ENCODE data around the gene ICAM2.

Gene ICAM2

GRCh38 chr17:64064331-64064730 lies 43.9 kb upstream of the ICAM2 start:
- TF ChIP-seq EZH2phosphoT487 (IDR thresholded peaks at IDR 0.05; ENCODE audit: borderline replicate concordance, low read length) (no peak), CTCF (IDR thresholded peaks at IDR 0.05; ENCODE audit: low read depth, low read length, poor library complexity, severe bottlenecking) (no peak)
- H3K79me2 ChIP-seq (ENCODE audit: control insufficient read depth, low read length), result no peaks in the 10 kb centered on the region
- no peaks in the 10 kb centered on the region for H4K20me1 ChIP-seq (ENCODE audit: control insufficient read depth, insufficient read depth, low read depth, low read length)
- H3K4me3 ChIP-seq (ENCODE audit: low read length), result no peak overlapping the region
- no peaks in the 10 kb centered on the region for H3K36me3 ChIP-seq (ENCODE audit: control insufficient read depth, low read length)
- no peaks in the 10 kb centered on the region for H3F3A ChIP-seq (ENCODE audit: control insufficient read depth, insufficient read depth)
- H3K27ac ChIP-seq (ENCODE audit: low read depth, low read length), result no peak overlapping the region
- peaks cover 2% of the 10 kb centered on the region; the same call in 1 of the 2 replicates for H3K9me3 ChIP-seq (ENCODE audit: control insufficient read depth, insufficient read depth, low read length)
- no peaks in the 10 kb centered on the region for H3K9me2 ChIP-seq (replicated peaks; ENCODE audit: control insufficient read depth, low read length)
- no peak overlapping the region for H3K4me2 ChIP-seq (ENCODE audit: low read length)
- H3K27me3 ChIP-seq (ENCODE audit: control insufficient read depth, low read length), result no peaks in the 10 kb centered on the region
- peaks cover 15% of the 10 kb centered on the region for H3K4me1 ChIP-seq (ENCODE audit: control insufficient read depth, low read length)

GRCh38 chr17:64063766-64064224 lies 43.4 kb upstream of the ICAM2 start:
- Histone ChIP-seq H3K9me3 (ENCODE audit: control insufficient read depth, insufficient read depth, low read length) (no peaks in the 10 kb centered on the region), H3K9me2 (replicated peaks; ENCODE audit: control insufficient read depth, low read length) (no peaks in the 10 kb centered on the region), H4K20me1 (ENCODE audit: control insufficient read depth, insufficient read depth, low read depth, low read length) (no peaks in the 10 kb centered on the region), H3K4me3 (ENCODE audit: low read length) (no peak overlapping the region), H3K27ac (ENCODE audit: low read depth, low read length) (no peak overlapping the region), H3F3A (ENCODE audit: control insufficient read depth, insufficient read depth) (no peaks in the 10 kb centered on the region), H3K27me3 (ENCODE audit: control insufficient read depth, low read length) (no peaks in the 10 kb centered on the region), H3K4me1 (ENCODE audit: control insufficient read depth, low read length) (peaks cover 15% of the 10 kb centered on the region), H3K79me2 (ENCODE audit: control insufficient read depth, low read length) (no peaks in the 10 kb centered on the region), H3K4me2 (ENCODE audit: low read length) (no peak overlapping the region), H3K36me3 (ENCODE audit: control insufficient read depth, low read length) (no peaks in the 10 kb centered on the region)
- TF ChIP-seq CTCF (IDR thresholded peaks at IDR 0.05; ENCODE audit: low read depth, low read length, poor library complexity, severe bottlenecking), result peak; percentile 34
- no peak for TF ChIP-seq EZH2phosphoT487 (IDR thresholded peaks at IDR 0.05; ENCODE audit: borderline replicate concordance, low read length)

- no peaks in the 10 kb centered on the region for H3K9me2 ChIP-seq (replicated peaks; ENCODE audit: control insufficient read depth, low read length)
- H3K79me2 ChIP-seq (ENCODE audit: control insufficient read depth, low read length), result no peaks in the 10 kb centered on the region
- peaks cover 15% of the 10 kb centered on the region for H3K4me1 ChIP-seq (ENCODE audit: control insufficient read depth, low read length)
- H3K27ac ChIP-seq (ENCODE audit: low read depth, low read length), result no peak overlapping the region
- TF ChIP-seq EZH2phosphoT487 (IDR thresholded peaks at IDR 0.05; ENCODE audit: borderline replicate concordance, low read length) (no peak), CTCF (IDR thresholded peaks at IDR 0.05; ENCODE audit: low read depth, low read length, poor library complexity, severe bottlenecking) (no peak)
- H3K9me3 ChIP-seq (ENCODE audit: control insufficient read depth, insufficient read depth, low read length), result no peaks in the 10 kb centered on the region
- H3K4me3 ChIP-seq (ENCODE audit: low read length), result no peak overlapping the region
- no peaks in the 10 kb centered on the region for H4K20me1 ChIP-seq (ENCODE audit: control insufficient read depth, insufficient read depth, low read depth, low read length)
- H3K27me3 ChIP-seq (ENCODE audit: control insufficient read depth, low read length), result no peaks in the 10 kb centered on the region
- no peaks in the 10 kb centered on the region for H3K36me3 ChIP-seq (ENCODE audit: control insufficient read depth, low read length)
- H3F3A ChIP-seq (ENCODE audit: control insufficient read depth, insufficient read depth), result no peaks in the 10 kb centered on the region
- peak overlapping the region; percentile 40; the same call in 1 of the 2 replicates for H3K4me2 ChIP-seq (ENCODE audit: low read length)
These were observed 42.7 kb upstream of the ICAM2 start for GRCh38 chr17:64063088-64063487.
